DMS153 treated with DMSO at 0.1 percent for 48 hours (cell line): Measurements from ENCODE around the gene PIK3C2G.

Experiments
- DNase-seq: peaks from one replicate; lab custom pipeline; 2025; ENCODE audit not compliant: unreplicated experiment; lab: John Stamatoyannopoulos, UW

PIK3C2G gene

GRCh38 chr12:18612971-18613370 lies 351.7 kb downstream of the PIK3C2G start:
- DNase-seq, result no peak

GRCh38 chr12:18620986-18621385 lies 359.7 kb downstream of the PIK3C2G start:
- no peak for DNase-seq

GRCh38 chr12:18629445-18629844 lies 368.1 kb downstream of the PIK3C2G start:
- DNase-seq, result no peak

DNA sequence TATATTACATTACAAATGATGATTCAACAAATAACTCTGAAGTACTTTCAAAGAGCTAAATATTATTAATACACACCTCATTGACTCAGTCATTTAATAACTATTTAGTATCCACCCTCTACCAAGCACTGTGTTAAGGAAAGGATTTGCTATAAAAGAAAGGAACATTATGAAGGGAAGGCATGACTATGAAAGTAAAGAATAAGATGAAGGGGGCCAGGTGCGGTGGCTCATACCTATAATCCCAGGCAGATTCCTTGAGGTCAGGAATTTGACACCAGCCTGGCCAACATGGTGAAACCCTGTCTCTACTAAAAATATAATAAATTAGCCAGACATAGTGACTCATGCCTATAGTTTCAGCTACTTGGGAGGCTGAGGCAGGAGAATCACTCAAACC lies 368.6 kb downstream of the PIK3C2G start:
- no peak for DNase-seq

GRCh38 chr12:18631339-18631738 lies 370.0 kb downstream of the PIK3C2G start:
- no peak for DNase-seq

GRCh38 chr12:18632848-18633247 lies 371.5 kb downstream of the PIK3C2G start:
- no peak for DNase-seq

- DNase-seq, result no peak
These were observed 373.1 kb downstream of the PIK3C2G start for GRCh38 chr12:18634382-18634781.

GRCh38 chr12:18640321-18640955 lies 379.1 kb downstream of the PIK3C2G start:
- no peak for DNase-seq

- DNase-seq, result no peak
These were observed 382.4 kb downstream of the PIK3C2G start for GRCh38 chr12:18643681-18644080.

GRCh38 chr12:18644564-18644963 lies 383.2 kb downstream of the PIK3C2G start:
- DNase-seq, result no peak

- DNase-seq, result no peak
These were observed 385.1 kb downstream of the PIK3C2G start for GRCh38 chr12:18646286-18646890.

GRCh38 chr12:18651525-18651924 lies 390.2 kb downstream of the PIK3C2G start:
- DNase-seq, result no peak

DNA sequence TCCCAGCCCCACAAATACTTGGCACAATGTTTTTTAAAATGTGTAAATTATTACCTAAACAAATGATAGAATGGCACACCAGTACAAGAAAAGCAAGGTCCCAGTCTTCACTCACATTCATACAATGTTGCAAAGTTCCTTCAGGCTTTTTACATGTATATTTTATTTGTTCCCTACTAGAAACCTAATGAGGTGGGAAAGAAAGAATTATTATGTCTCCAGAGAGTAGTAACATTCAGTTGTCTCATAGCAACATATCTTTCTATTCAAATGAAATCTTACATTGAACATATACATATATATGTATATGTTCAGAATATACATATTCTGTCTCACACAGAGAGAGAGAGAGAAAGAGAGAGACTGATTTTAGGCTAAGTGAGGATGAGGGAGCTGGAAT lies 391.3 kb downstream of the PIK3C2G start:
- DNase-seq, result no peak

DNA sequence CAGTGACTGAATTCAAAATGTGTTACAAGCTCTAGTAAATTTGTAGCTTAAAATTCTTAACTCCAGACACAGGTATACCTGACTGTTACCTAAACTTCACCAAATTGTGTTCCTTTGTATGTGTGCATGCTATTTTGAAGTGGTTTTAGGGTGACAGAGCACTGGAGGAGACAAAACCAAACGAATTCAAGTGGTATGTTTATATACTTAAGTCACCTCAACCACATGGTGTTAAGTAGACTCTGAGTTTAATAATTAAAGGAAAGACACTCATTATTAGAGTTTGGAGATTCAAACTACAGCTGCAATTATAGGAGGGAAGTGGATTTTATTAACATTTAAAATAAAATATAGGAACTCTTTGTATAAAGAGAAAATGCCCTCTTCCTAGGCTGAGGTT lies 392.1 kb downstream of the PIK3C2G start:
- no peak for DNase-seq

- no peak for DNase-seq
These were observed 394.0 kb downstream of the PIK3C2G start for GRCh38 chr12:18655351-18655750.

DNA sequence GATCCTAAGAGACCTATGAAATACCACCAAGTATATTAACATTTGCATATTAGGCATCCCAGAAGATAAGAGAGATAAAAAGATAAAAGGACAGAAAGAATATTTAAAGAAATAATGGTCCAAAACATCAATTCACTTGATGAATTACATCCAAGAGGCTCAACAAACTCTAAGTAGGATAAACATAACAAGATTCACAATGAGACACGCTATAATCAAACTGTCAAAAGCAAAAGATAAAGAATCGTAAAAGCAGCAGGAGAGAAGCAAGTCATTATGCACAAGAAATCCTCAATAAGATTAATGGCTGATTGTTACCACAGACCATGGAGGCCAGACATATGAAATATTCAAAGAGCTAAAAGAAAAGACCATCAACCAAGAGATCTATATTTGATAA lies 396.9 kb downstream of the PIK3C2G start:
- no peak for DNase-seq

GRCh38 chr12:18658829-18659228 lies 397.5 kb downstream of the PIK3C2G start:
- no peak for DNase-seq

DNA sequence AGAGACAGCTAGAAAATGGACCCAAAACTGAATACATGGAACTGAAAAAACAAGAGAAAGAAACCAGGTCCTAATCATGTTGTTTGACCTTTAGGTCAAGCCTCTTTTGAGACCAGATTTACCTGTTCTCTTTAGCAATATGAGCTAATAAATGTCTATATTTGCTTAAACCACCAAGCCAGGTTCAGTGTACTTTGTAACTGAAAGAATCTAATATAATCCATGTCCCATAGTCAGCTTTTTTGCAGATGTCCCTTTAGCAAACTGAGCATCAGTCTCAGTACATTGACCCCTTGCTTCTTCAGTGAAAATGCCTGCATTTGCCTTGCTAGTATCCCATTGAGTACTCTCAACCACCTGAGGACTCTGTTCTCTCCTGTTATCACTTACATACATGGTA lies 414.8 kb downstream of the PIK3C2G start:
- no peak for DNase-seq

DNA sequence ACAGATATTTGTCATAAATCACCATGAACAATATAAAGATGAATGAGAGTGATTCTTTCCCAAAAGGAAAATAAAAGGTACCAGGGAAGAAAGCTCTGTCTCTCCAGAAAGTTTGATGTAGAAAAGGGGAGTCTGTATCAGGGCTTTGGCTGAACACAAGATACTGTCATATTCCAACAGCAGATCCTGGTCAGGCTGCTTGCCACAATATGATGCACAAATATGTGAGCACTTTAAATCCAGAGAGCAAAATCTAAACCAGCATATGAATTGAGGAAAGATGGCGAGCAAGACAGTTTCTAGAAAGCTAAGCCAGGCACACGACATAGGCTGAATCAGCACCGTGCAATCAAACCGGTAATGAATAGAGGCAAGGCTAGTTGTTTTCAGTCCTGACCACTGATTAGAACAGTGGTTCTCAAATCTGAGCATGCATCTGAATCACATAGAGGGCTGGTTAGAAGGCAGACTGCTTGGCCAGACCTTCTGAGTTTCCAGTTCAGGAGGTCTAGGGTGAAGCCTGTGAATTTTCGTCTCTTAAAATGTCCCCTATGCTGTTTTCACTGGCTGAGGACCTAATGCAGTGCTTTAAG lies 415.8 kb downstream of the PIK3C2G start:
- DNase-seq, result no peak

GRCh38 chr12:18681818-18682217 lies 420.5 kb downstream of the PIK3C2G start:
- DNase-seq, result no peak

DNA sequence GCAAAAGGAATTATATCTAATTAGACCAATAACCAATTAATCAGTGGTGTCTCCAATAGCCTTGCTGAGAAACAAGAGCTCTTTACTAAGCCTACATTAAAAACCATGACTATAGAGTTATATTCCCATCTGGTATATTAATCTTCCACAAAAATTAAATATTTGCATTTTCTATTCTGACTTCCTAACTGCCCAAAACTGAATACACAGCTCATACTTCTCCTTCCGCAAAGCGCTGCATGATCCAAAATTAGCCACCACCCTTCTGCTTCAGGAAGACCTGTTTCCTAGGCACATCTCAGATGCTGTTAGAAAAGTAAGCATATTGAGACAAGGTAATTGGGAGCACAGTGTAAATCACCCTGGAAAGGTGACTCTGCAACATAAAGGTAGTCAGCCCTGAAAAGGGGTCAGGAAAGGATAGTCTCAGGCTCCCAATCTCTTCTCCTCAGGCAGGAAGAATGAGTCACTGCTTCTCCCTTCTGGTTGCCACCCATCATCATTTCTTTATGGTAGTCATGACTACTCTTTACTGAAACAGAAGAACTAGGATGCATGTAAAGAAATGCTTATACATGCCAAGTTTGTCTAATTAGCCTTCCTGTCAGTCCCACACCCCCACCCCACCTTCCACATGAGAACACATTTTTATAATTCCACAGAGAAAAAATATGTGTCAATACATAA lies 422.2 kb downstream of the PIK3C2G start:
- no peak for DNase-seq

DNA sequence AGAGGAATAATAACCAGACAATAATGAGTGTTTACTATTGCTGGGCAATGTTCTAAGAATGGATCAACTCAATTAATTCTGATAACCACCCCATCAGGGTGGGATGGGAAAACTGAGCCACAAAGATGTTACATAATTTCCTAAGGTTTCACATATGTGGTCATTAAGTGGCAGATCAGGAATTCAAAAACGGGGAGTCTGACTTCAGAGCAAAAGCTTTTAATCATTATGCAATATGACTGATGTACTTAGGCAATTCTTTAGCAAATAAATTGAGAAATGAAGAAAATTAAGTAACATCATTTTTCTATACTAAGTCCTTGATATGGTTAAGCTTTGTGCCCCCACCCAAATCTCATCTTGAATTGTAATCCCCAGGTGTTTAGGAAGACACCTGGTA lies 423.1 kb downstream of the PIK3C2G start:
- DNase-seq, result no peak
